HG03045 (cell line): Measurements from ENCODE around the gene ZNF652.
"Not testable (repeated sequence)": the region's sequence is repeated elsewhere in the genome, so short reads cannot be mapped to it uniquely, and the experiment has no call there.

ENCODE experiments used
- ATAC-seq: cut with Tn5 transposase; IDR thresholded peaks from one replicate; pipeline ENCODE4 v1.9.1; 2021; ENCODE audit warnings: mild to moderate bottlenecking, moderate library complexity; ENCODE audit not compliant: unreplicated experiment

ZNF652 gene

GRCh38 chr17:49316889-49317675 lies 45.0 kb downstream of the ZNF652 start:
- ATAC-seq, result no peak

GRCh38 chr17:49316258-49316570 lies 45.8 kb downstream of the ZNF652 start:
- ATAC-seq, result no peak

- no peak for ATAC-seq
These were observed 46.3 kb downstream of the ZNF652 start for GRCh38 chr17:49315551-49316257.

GRCh38 chr17:49312722-49313121 lies 49.3 kb downstream of the ZNF652 start:
- ATAC-seq, result no peak

- ATAC-seq, result no peak
These were observed 62.1 kb downstream of the ZNF652 start for GRCh38 chr17:49299996-49300395.

GRCh38 chr17:49298371-49298976 lies 63.6 kb downstream of the ZNF652 start:
- no peak for ATAC-seq

GRCh38 chr17:49297141-49297540 lies 64.9 kb downstream of the ZNF652 start:
- no peak for ATAC-seq

GRCh38 chr17:49294122-49294521 lies 67.9 kb downstream of the ZNF652 start:
- ATAC-seq, result no peak

- no peak for ATAC-seq
These were observed 69.1 kb downstream of the ZNF652 start for GRCh38 chr17:49292901-49293300.

- ATAC-seq, result no peak
These were observed 70.1 kb downstream of the ZNF652 start for GRCh38 chr17:49291929-49292328.

- no peak for ATAC-seq
These were observed 71.2 kb downstream of the ZNF652 start for GRCh38 chr17:49290690-49291359.

- no peak for ATAC-seq
These were observed 73.7 kb downstream of the ZNF652 start for GRCh38 chr17:49288388-49288787.

- ATAC-seq, result no peak
These were observed 74.6 kb downstream of the ZNF652 start for GRCh38 chr17:49287481-49287880.

GRCh38 chr17:49286261-49286973 lies 75.6 kb downstream of the ZNF652 start:
- ATAC-seq, result not testable (repeated sequence)

- ATAC-seq, result no peak
These were observed 76.3 kb downstream of the ZNF652 start for GRCh38 chr17:49285716-49286115.

- no peak for ATAC-seq
These were observed 81.1 kb downstream of the ZNF652 start for GRCh38 chr17:49280918-49281317.

GRCh38 chr17:49280061-49280460 lies 82.0 kb downstream of the ZNF652 start:
- ATAC-seq, result no peak

- not testable (repeated sequence) for ATAC-seq
These were observed 82.6 kb downstream of the ZNF652 start for GRCh38 chr17:49279263-49280015.

GRCh38 chr17:49278076-49278475 lies 84.0 kb downstream of the ZNF652 start:
- ATAC-seq, result no peak

GRCh38 chr17:49277638-49278037 lies 84.4 kb downstream of the ZNF652 start:
- ATAC-seq, result no peak
